Glomerular visceral epithelial cell (primary cell): ENCODE results near the gene KISS1R.
"Not testable (repeated sequence)": the region's sequence is repeated elsewhere in the genome, so short reads cannot be mapped to it uniquely, and the experiment has no call there.

Experiments used
- DNase-seq: peaks from one replicate; pipeline ENCODE4 v3.0.0-alpha.2; 2016; ENCODE audit errors: extremely low spot score

KISS1R gene

DNA sequence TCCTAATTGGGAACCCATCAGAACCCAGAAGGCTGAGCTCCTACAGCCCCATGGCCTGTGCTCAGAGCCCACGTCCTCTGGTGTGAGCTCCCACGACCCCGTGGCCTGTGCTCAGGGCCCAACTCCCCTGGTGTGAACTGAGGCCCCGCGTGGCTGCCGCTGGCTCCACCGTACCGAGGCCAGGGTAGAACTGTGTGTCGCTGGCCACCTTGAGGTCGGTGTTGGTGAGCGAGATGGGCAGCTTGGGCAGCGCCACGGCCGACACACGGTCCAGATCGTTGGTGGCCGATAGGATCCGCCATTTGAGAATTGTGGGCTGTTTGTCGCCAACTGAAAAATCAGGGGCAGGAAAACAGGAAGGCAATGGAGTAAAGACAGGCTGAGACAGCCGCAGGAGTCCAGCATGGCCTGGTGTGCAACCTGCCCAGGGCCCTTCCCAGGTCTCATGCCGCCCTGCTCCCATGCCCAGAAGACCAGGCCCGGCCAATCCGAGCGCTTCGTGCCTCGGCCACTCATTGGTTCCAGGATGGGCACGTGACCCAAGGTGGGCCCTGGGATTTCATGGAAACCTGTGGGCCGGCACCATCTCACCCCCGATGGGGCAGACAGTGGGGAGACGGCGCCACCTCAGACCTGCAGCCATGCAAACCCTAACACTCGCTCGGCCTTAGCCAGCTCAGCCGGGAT, 35.6 kb upstream of the KISS1R start:
- DNase-seq, result no peak

DNA sequence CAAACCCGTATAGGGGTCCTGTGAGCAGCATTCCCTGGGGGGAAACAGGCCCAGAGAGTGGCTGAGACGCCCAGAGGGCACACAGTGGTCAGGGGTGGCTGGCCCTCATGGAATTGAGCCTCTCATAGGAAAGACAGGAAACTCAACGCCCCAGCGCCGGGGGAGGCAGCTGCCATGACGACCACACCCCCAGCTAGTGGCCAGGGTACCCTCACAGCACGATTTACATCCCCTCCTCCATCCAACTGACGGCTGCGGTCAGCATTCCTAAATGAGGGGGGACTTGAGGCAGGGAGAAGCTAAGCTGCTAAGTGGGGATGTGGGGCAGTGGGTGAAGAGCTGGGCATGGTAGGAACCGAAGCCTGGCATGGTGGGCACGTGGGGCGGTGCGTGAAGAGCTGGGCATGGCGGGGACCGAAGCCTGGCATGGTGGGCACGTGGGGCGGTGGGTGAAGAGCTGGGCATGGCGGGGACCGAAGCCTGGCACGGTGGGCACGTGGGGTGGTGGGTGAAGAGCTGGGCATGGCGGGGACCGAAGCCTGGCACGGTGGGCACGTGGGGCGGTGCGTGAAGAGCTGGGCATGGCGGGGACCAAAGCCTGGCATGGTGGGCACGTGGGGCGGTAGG, 34.1 kb upstream of the KISS1R start:
- DNase-seq, result no peak

DNA sequence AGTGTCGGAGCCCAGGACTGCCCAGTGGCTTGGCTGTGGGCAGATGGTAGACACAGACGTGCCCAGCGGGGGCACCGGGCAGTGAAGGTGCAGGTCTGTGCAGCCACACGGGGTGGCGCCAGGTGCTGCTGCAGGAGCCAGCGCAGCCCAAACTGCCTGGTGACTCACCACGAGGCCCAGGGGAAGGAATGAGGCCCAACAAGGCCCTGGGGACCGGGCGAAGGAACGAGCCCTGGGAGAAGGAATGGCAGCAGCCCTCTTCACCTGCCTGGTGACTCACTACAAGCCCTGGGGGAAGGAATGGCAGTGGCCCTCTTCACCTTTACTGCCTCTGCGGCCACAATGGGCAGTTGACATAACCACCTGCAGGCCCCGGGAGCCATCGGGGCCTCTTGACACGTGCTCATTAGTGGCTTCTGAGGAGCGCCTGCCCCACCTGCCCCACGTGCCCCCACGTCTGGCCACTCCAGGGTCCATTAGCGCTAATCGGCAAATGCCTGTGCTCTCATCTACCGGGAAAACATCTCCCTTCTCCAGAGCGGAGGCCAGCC, 33.4 kb upstream of the KISS1R start:
- DNase-seq, result no peak

DNA sequence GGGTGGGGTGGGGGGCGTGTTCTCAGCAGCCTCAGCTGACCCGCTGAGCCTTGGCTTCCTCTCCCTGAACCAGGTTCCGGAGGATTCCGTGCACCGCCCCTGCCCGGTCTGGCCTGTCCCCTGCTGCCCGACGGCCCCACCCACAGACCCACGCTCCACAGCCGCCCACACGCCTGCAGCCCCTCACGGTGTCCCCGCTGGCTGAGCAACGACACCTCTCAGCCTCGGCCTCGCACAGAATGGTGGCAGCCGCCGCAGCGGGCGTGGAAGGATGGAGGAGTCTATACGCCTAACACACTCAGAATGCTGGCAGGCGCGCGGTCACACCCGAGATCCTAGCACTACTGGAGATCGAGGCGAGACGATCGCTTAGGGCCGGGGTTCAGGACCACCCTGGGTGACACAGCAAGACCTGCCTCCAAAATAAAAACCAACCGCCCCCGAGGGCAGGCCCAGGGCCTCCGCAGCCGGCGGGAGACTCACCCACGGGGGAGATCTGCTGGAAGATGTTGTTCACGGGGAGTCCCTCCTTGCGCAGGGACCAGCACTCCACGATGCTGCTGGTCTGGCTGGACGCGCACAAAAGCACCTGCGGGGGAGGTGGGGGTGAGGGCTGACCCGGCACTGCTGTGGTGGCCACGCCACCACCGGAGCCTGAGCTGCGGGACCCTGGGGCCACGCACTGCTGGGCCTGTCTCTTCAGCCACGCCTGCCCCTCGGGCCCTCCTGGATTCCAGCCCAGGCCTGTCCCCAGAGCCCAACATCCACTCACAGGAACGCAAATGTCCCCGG, 32.5 kb upstream of the KISS1R start:
- no peak for DNase-seq

DNA sequence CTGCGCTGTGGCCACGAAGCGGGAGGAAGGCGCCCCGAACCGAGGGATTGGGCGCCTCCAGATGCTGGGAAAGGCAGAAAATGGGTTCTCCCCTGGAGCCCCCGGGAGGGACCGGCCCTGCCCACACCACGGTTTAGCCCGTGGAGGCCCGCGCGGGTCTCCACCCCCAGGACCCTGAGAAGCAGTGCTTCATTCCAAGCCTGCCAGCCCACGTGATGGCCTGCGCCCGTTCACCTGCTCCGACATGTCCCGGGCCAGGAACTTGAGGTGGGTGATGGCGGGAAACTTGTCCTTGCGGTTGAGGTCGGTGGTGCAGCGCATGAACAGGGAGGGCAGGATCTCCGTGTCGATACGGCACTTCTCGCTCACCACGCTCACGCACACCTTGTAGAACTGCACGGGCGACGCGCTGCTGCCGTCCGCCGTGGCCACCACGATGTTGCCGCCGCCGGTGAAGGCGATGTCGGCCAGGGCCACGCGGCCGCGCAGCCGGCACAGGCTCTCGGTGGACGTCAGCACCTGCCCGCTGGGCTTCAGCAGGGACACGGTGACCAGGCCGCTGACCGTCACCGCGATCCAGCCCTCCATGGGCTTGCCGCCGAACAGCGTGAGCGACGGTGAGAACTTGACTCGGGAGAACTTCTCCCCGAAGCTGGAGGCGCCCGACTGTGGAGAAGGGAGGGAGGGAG, 31.5 kb upstream of the KISS1R start:
- DNase-seq, result no peak

DNA sequence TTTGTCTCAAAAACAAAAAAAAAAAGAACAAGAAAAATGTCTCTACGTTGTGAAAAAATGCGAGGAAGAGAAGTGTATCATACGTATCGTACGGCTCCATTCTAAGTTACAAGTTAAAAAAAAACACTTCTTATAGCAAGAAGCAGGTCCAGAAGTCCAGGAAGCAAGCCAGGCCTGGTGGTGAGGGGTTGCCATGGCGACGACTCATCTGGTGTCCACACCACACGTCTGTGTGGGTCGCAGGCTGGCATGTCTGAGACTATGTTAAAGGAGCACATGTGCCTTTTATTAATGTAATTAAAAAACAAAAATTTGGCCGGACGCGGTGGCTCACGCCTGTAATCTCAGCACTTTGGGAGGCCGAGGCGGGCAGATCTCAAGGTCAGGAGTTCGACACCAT, 30.1 kb upstream of the KISS1R start:
- peak; percentile 63 for DNase-seq

DNA sequence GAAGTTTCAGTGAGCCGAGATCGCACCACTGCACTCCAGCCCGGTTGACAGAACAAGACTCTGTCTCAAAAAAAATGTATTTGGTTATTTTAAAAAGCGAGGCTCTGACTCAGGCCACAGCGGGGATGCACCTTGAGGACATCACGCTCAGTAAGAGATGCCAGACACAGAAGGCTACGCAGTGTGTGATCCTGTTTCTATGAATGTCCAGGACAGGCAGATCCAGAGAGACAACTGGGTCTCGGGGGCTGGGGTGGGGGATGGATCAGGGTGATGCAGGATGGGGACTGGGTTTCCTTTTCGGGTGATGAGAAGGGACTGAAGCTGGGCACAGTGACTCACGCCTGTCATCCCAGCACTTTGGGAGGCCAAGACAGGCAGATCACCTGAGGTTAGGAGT, 29.5 kb upstream of the KISS1R start:
- DNase-seq, result no peak

DNA sequence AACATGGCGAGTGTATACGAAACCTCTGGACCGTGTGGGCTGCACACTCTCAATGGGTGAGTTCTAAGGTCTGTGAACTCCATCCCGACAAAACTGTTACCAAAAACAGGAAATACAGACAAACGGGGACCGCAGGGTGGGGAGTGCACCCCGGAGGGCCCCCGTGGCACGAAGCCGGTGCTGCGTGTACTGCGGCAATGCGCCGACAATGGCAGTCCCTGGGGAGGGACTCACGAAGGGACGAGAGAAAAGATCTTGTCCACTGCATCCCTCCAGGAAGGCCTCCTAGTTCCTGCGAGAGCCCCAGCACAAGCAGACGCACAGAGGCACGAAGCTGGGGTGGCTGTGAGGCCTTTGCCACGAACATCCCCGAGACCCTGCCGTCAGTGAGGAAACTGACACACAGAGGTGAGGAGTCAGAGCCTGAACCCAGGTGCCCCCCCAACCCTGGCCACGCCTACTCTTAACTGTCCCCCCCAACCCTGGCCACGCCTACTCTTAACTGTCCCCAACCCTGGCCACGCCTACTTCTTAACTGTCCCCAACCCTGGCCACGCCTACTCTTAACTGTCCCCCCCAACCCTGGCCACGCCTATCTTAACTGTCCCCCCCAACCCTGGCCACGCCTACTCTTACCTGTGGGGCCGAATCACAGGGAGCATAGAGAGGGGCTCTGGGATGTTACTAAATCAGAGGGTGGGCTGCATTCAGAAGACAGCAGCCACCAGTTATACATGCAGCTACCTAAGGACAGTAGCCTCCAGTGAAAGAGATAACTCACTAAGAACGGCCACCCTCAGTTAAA, 28.4 kb upstream of the KISS1R start:
- DNase-seq, result no peak

DNA sequence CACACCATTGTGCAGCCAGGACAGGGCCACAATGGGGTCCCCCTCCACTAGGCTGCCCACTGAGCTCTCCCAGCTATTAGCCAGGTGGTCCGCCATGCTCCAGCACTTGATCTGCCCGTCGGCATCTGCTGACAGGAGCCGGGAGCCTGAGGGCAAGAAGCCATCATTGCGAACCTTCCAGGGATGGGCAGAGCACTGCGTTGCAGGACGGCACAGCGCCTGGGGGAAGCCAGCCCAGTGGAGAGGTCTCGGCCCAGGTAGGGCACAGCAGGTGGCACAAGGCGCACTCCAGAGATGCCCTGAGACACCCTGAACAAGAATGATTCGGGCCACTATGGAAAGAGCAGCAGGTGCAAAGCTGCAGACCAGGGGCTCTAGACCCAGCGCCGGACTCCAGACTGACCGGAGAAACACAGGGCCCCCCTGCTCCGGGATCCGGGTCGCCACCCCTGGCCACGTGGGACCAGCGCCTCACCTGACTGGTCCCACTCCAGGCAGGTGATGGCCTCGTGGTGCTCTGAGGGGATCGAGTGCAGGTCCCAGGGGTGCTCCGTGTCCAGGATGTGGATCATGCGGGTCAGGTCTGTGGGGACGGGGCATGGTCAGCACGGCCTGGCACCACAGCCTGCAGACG, 27.4 kb upstream of the KISS1R start:
- DNase-seq, result no peak

DNA sequence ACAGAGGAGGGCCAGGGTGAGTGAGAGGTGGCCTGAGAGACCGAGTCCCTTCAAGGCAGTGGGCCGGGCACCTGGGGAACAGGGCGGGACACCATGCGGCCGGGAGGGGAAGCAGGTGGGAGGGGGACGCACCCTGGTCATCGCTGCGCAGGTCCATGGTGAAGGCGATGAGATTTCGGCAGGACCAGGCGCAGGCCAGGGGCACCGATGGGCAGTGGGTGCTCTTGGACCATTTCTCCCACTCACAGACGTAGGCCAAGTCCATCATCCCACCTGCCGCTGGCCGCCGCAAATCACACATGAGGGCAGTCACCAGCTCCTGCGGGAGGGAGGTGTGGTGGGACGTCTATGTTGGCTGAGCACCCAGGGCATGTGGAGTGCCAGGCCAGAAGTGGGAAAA, 26.3 kb upstream of the KISS1R start:
- DNase-seq, result no peak

DNA sequence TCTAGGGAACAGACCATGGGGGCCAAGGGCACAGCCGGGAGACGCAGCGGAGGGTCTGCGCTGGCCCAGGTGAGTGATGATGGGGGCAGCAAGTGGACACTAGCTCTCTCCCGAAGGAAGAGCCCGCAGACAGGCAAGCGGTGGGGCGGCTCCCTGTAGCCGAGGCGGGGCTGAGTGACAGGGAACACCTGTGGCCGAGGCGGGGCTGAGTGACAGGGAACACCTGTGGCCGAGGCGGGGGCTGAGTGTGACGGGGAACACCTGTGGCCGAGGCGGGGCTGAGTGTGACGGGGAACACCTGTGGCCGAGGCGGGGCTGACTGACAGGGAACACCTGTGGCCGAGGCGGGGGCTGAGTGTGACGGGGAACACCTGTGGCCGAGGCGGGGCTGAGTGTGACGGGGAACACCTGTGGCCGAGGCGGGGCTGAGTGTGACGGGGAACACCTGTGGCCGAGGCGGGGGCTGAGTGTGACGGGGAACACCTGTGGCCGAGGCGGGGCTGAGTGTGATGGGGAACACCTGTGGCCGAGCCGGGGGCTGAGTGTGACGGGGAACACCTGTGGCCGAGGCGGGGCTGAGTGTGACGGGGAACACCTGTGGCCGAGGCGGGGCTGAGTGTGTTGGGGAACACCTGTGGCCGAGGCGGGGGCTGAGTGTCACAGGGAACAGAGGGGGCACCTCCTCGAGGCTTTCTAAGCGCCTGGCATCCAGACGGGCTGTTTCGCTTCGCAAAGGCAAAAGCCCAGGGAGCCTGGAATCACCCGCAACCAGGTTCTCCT, 25.5 kb upstream of the KISS1R start:
- DNase-seq, result not testable (repeated sequence)

DNA sequence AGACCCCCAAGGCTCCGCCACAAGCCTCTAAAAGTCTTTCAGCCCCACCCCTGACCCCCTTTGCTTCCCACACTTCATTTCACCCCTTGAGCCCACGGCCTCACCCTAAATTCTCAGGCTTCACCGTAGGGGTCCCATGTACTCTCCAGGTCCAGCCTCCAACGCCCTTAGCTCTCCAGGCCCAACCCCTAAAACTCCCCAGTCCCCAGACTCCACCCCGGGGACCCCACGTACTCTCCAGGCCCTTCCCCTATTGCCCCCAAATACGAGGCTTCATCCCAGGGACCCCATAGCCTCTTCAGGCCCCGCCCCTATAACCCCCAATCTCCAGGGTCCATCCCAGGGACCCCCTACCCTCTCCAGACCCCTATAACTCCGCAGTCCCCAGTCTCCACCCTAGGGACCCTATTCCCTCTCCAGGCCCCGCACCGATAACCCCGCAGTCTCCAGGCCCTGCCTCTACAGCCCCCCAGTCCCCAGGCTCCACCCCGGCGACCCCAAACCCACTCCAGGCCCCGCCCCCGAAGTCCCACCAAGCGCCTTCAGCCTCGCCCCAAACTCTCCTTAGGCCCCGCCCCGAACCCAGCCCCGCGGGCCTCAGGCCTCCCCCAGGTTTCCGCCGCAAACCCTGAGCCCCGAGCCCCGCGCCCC, 24.8 kb upstream of the KISS1R start:
- DNase-seq, result no peak

DNA sequence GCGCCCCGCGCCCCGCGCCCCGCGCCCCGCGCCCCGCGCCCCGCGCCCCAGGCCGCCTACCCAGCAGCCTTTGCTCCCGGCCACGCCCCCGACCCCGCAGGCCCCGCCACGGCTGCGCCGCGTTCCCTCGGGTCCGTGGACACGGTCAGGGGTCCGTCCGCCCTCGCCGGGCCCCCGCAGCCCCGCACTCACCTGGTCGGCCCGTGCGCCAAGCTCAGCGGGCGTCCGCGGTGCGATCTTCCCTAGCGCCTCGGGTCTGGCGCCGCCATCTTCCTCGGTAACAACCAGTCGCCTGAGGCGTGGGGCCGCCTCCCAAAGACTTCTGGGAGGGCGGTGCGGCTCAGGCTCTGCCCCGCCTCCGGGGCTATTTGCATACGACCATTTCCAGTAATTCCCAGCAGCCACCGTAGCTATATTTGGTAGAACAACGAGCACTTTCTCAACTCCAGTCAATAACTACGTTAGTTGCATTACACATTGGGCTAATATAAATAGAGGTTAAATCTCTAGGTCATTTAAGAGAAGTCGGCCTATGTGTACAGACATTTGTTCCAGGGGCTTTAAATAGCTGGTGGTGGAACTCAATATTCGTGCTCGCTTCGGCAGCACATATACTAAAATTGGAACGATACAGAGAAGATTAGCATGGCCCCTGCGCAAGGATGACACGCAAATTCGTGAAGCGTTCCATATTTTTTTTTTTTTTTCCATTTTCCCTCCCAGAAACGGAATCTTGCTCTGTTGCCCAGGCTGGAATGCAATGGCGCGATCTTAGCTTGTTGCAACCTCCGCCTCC, 24.0 kb upstream of the KISS1R start, which contains the start of the genes MED16 and RNU6-9:
MED16 (minus strand) TSS at position 294 of the 796 bp plus-strand sequence. CDS start 2,056 bp downstream, outside the sequence.
RNU6-9 (plus strand) TSS at position 591 of the 796 bp plus-strand sequence.
- DNase-seq, result peak; percentile 94

DNA sequence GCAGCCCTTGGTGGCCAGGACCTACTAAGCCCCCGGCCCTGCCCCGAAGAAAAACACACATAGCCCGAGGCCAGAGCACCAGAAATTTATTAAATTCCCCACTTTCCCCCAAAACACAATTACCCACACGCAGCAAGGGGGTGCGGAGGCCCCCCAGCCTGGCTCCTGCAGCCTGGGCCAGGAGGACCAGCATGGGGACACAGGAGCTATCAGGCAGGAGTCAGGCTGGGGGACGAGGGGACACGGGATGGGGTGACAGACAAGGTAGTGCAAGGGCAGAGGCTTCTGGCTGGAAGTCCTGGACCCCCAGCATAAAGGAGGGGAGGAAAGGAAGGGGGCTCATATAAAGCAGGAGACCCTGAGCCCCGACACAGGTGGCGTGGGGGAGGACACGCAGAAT, 20.7 kb upstream of the KISS1R start:
- no peak for DNase-seq

DNA sequence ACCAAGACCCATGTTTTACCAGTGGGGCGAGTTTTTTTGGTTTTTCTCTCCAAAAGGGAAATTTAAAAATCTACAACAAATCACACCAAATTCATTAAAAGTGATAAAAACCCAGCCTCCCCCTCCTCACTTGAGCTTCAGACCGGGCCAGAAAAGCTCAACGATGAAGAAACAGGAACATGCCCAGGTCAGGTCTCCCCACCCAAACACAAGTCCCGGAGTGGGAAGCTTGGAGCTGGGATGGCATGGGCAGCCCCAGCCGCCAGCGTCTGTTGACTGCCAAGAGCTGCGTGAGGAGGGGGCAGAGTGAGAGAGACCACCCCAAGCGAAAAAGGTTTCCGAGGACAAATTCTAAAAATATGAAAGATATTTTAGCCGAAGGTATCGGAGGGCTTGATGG, 20.1 kb upstream of the KISS1R start:
- no peak for DNase-seq

DNA sequence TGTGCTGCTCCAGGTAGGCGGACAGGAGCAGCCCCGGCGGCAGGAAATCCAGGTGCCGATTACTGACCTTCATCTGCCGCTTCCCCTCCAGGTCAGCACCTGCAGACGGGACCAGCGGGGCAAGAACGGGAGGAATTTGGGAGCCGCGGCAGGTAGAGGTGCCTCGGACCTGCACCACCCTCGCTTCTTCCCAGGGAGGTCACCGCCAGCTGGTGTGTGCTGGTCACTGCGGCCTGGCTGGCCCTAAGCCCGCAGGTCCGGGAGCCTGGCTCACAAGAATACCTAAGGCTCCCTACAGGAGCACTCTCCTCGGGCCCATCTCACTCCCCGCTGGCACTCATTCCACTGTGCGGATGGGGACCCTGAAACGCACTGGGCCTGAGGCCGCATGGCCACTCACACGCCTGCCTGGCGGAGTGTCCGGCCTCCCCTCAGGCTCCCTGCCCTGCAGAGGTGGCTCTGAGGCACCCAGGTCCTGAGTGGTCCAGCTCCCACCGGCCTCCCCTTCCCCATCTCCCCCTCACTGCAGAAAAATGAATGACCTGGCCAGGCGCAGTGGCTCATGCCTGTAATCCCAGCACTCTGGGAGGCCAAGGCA, 19.6 kb upstream of the KISS1R start:
- DNase-seq, result no peak

DNA sequence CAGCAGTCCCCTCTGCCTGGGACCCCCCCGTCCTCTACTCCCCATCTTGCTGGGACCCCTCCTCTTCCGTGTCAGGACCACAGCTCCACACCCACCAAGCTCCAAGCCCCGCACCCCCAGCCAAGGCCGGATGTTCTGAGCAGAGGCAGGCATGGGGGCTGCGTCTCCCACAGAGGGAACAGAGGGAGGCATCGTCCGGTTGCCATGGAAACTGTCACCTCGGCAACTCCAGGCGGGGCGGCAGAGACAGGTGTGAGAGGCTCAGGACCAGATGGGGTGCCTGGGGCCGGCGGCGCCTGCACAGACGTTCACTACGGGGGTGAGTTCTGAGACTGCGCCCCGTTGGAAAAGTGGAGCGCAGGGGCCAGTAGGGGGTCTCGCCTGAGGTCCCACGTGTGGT, 18.5 kb upstream of the KISS1R start:
- DNase-seq, result no peak
